ENCODE results near the gene APLP1. TPM values are rescaled to one million over a fixed set of nuclear protein-coding genes. Genes with fewer than 3 reads are reported as not detected.
A peak's percentile ranks its signal among the peaks of the same experiment; 100 is the strongest.

Gene APLP1
- total RNA-seq, 1 experiment from 2014 or later = 15.5 TPM

DNA sequence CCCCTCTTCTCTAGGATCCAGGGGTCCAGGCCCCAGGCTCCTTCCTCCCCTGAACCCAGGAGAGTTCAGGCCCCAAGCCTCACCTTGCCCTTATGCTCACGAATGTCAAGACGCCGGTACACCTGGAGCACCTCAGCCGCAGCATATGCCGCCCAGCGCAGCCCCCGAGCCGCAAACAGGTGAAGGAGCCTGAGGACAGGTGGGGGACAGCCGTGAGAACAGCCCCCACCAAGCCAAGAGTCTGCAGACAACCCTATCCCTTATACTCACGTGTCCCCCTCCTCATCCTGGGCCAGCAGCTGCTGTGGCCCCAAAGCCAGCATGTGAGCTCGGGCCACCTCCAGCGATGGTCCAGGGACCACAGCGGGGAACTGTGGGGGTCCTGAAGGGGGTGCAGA lies 28.3 kb downstream of the APLP1 start:
- ChIA-PET POLR2A (no interaction called here), CTCF (no interaction called here)
- H3K9me3 Mint-ChIP-seq = no peaks in the 10 kb centered on the region
- H3K36me3 Mint-ChIP-seq = peaks cover 36% of the 10 kb centered on the region
- no peak for DNase-seq (ENCODE audit: low spot score)
- H3K27ac Mint-ChIP-seq = no peak overlapping the region
- H3K4me1 Mint-ChIP-seq = peaks cover under 1% of the 10 kb centered on the region; the same call in 1 of the 2 replicates
- no peaks in the 10 kb centered on the region; the same call in 1 of the 2 replicates for H3K27me3 Mint-ChIP-seq (ENCODE audit: low read depth)
- H3K4me3 Mint-ChIP-seq = no peak overlapping the region
- ATAC-seq = no peak
- TF ChIP-seq ZNF219 (CRISPR knock-in tag; IDR thresholded peaks at IDR 0.05; ENCODE audit: borderline replicate concordance) (no peak), PREB (CRISPR knock-in tag; IDR thresholded peaks at IDR 0.05; ENCODE audit: borderline replicate concordance) (no peak), SP1 (CRISPR knock-in tag; conservative IDR thresholded peaks at IDR 0.05) (no peak), ATF2 (CRISPR knock-in tag; IDR thresholded peaks at IDR 0.05; ENCODE audit: borderline replicate concordance, low read depth) (no peak), OVOL2 (CRISPR knock-in tag; IDR thresholded peaks at IDR 0.05; ENCODE audit: borderline replicate concordance) (no peak)

DNA sequence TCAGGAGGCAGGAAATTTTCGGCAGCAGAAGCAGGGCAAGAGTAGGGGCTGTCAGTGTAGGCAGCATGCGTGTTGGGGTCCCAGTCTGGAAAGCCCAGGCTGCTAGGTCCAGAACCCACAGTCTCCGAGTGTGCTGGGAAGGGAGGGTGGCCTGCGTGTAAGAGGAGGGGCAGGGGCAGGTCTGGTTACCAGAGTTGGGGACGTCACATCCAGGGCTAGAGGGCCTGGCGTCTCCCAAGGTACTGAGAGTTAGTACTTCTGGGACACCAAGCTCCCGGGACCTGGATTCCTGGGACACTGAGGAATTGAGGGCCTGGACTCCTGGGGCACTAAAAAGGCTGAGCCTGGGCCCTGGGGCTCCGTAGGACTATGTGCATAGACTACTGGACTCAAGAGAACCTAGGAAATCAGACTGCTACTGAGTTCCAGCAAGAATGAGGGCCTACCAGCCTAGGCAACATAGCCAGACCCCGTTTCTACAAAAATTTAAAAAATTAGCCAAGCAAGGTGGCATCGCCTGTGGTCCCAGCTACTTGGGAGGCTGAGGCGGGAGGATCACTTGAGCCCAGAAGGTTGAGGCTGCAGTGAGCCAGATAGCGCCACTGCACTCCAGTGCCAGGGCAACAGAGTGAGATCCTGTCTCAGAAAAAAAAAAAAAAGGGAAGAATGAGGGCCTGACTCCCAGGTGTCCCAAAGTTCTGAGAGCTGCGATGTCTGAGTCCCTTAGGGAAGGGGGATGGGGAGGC lies 29.5 kb downstream of the APLP1 start:
- ChIA-PET CTCF (interaction anchor here (0.7 kb wide), 1 partner anchor 33 kb away, joined by 3 read pairs; no protein-coding TSS in a partner anchor), POLR2A (interaction anchor here (0.7 kb wide), 2 partner anchors 244 to 926 kb away, joined by 3 to 5 read pairs; no protein-coding TSS in a partner anchor)
- H3K4me1 Mint-ChIP-seq = peaks cover 11% of the 10 kb centered on the region
- TF ChIP-seq SMAD4 (CRISPR knock-in tag; IDR thresholded peaks at IDR 0.05) = no peak
- no peak for TF ChIP-seq CTCF (IDR thresholded peaks at IDR 0.05)
- no peak for TF ChIP-seq NR3C1 (CRISPR knock-in tag; conservative IDR thresholded peaks at IDR 0.05; ENCODE audit: low read depth)
- TF ChIP-seq MAX (CRISPR knock-in tag; IDR thresholded peaks at IDR 0.05) = no peak
- no peak for TF ChIP-seq ZNF232 (CRISPR knock-in tag; IDR thresholded peaks at IDR 0.05)
- TF ChIP-seq MYBL2 (CRISPR knock-in tag; IDR thresholded peaks at IDR 0.05) = no peak
- TF ChIP-seq TCF7 (CRISPR knock-in tag; IDR thresholded peaks at IDR 0.05; ENCODE audit: low read depth) = no peak
- TF ChIP-seq ZNF532 (CRISPR knock-in tag; IDR thresholded peaks at IDR 0.05; ENCODE audit: borderline replicate concordance) = no peak
- no peak for TF ChIP-seq SP1 (CRISPR knock-in tag; conservative IDR thresholded peaks at IDR 0.05)
- no peak for TF ChIP-seq FOXP1 (CRISPR knock-in tag; IDR thresholded peaks at IDR 0.05; ENCODE audit: borderline replicate concordance)
- no peak for TF ChIP-seq ATF6 (CRISPR knock-in tag; IDR thresholded peaks at IDR 0.05)
- TF ChIP-seq JAZF1 (CRISPR knock-in tag; IDR thresholded peaks at IDR 0.05) = no peak
- TF ChIP-seq ZNF423 (CRISPR knock-in tag; IDR thresholded peaks at IDR 0.05) = no peak
- H3K4me3 Mint-ChIP-seq = peak overlapping the region; percentile 93
- no peak overlapping the region for H3K27ac Mint-ChIP-seq
- peaks cover 31% of the 10 kb centered on the region for H3K36me3 Mint-ChIP-seq
- no peak for DNase-seq (ENCODE audit: low spot score)
- no peak for ATAC-seq
- no peaks in the 10 kb centered on the region for H3K9me3 Mint-ChIP-seq
- H3K27me3 Mint-ChIP-seq (ENCODE audit: low read depth) = peaks cover 11% of the 10 kb centered on the region

Measured in WTC11 (cell line).